ENCODE results near the gene S100PBP.

Gene S100PBP

GRCh38 chr1:32848354-32849063, 31.1 kb downstream of the S100PBP start:
- Histone ChIP-seq H3K4me3 (ENCODE audit: low read depth, low read length) (no peak overlapping the region), H3K9me3 (ENCODE audit: control insufficient read depth, insufficient read depth, low read length) (no peaks in the 10 kb centered on the region), H3K4me1 (ENCODE audit: control insufficient read depth, insufficient read depth, low read length) (no peaks in the 10 kb centered on the region), H3K27ac (ENCODE audit: low read depth, low read length) (no peak overlapping the region), H3K36me3 (ENCODE audit: control insufficient read depth, insufficient read depth, low read length) (peaks cover 39% of the 10 kb centered on the region), H3K27me3 (ENCODE audit: control insufficient read depth, insufficient read depth, low read length) (no peaks in the 10 kb centered on the region), H3K9ac (ENCODE audit: low read depth, low read length) (no peak overlapping the region)

- H3K4me3 ChIP-seq (ENCODE audit: low read depth, low read length), result no peak overlapping the region
- no peak overlapping the region for H3K9ac ChIP-seq (ENCODE audit: low read depth, low read length)
- no peaks in the 10 kb centered on the region for H3K27me3 ChIP-seq (ENCODE audit: control insufficient read depth, insufficient read depth, low read length)
- H3K4me1 ChIP-seq (ENCODE audit: control insufficient read depth, insufficient read depth, low read length), result no peaks in the 10 kb centered on the region
- no peaks in the 10 kb centered on the region for H3K9me3 ChIP-seq (ENCODE audit: control insufficient read depth, insufficient read depth, low read length)
- no peak overlapping the region for H3K27ac ChIP-seq (ENCODE audit: low read depth, low read length)
- H3K36me3 ChIP-seq (ENCODE audit: control insufficient read depth, insufficient read depth, low read length), result peaks cover 61% of the 10 kb centered on the region
Observed at GRCh38 chr1:32855861-32856617, 38.6 kb downstream of the S100PBP start.

DNA sequence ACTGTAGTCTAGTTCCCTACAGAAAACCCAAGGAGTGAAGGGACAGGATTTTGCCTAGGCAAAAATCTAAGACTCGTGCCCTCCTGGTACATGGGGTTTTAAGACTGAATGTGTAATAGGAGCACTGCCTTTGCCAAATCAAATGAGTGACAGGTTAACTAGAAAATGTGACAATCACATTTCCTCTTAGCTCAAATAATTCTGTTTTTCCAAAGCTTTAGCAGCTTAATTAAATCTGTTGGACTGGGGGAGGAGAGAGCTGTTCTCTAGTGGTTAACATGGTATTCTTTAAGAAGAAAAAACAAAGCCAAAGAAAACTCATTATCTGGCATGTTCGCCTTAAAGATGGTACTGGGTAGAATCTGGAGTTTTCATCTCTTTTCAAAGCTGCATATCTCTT, 40.7 kb downstream of the S100PBP start:
- Histone ChIP-seq H3K4me1 (ENCODE audit: control insufficient read depth, insufficient read depth, low read length) (no peaks in the 10 kb centered on the region), H3K36me3 (ENCODE audit: control insufficient read depth, insufficient read depth, low read length) (peaks cover 60% of the 10 kb centered on the region), H3K27me3 (ENCODE audit: control insufficient read depth, insufficient read depth, low read length) (no peaks in the 10 kb centered on the region), H3K4me3 (ENCODE audit: low read depth, low read length) (no peak overlapping the region), H3K9me3 (ENCODE audit: control insufficient read depth, insufficient read depth, low read length) (no peaks in the 10 kb centered on the region), H3K9ac (ENCODE audit: low read depth, low read length) (no peak overlapping the region), H3K27ac (ENCODE audit: low read depth, low read length) (no peak overlapping the region)

DNA sequence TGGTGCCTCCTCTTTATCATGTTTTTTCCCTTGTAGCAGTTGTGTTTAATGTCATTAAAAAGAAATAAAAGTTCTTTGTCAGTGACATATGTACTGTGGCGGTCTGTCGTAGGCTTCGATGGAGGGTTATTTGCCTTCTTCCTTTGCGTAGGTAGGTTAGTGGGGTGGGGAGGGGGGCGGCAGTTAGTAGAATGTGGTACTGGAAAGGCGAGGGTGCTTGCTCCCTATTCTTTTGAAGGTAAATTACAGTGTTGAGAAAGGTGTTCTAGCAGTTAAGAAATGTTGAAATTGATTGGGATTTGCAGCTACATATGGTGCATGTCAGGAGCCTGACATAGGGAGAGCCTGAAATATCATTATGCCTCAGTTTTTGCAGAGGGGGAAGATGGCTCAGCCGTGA, 41.3 kb downstream of the S100PBP start:
- H3K36me3 ChIP-seq (ENCODE audit: control insufficient read depth, insufficient read depth, low read length), result peaks cover 59% of the 10 kb centered on the region
- no peaks in the 10 kb centered on the region for H3K9me3 ChIP-seq (ENCODE audit: control insufficient read depth, insufficient read depth, low read length)
- no peaks in the 10 kb centered on the region for H3K27me3 ChIP-seq (ENCODE audit: control insufficient read depth, insufficient read depth, low read length)
- H3K9ac ChIP-seq (ENCODE audit: low read depth, low read length), result no peak overlapping the region
- no peak overlapping the region for H3K27ac ChIP-seq (ENCODE audit: low read depth, low read length)
- H3K4me1 ChIP-seq (ENCODE audit: control insufficient read depth, insufficient read depth, low read length), result no peaks in the 10 kb centered on the region
- H3K4me3 ChIP-seq (ENCODE audit: low read depth, low read length), result no peak overlapping the region

DNA sequence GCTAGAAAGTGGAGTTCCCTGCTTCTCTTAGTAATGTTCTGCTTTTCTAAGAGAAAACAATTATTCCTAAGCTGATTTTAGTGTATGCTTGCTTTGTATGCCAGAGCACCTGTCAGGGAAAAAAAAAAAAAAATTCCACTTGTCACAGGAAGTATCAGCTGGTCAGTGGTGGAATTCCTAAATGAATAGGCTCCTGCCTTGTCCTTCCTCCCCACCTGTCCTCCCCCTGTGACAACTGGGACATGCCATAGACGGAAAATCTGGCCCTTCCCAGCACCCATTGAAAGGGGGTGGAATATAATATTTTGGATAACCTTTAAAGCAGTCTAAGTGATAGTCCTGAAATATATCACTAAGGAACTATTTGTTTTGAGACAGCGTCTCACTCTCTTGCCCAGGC, 42.5 kb downstream of the S100PBP start:
- no peaks in the 10 kb centered on the region for H3K4me1 ChIP-seq (ENCODE audit: control insufficient read depth, insufficient read depth, low read length)
- H3K36me3 ChIP-seq (ENCODE audit: control insufficient read depth, insufficient read depth, low read length), result peaks cover 49% of the 10 kb centered on the region

DNA sequence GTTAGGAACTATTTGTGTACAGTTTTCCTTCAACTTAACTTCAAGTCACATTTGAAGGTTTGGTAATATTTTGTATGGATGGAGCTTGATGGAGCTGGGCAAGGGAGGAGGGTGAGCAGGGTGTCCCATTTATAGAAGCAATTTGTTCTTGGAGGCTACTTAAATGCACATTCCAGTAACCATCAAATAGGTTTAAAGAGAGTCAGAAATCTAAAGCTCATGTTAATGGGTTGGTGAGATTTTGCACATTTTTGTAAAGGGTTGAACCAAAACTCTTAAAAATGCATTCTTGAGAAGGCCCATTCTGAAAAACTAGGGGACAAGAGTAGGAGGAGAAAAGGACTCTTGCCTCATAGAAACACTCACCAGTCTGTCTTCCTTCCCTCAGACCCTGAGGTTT, 43.1 kb downstream of the S100PBP start:
- Histone ChIP-seq H3K27me3 (ENCODE audit: control insufficient read depth, insufficient read depth, low read length) (no peaks in the 10 kb centered on the region), H3K9me3 (ENCODE audit: control insufficient read depth, insufficient read depth, low read length) (no peaks in the 10 kb centered on the region), H3K36me3 (ENCODE audit: control insufficient read depth, insufficient read depth, low read length) (peaks cover 43% of the 10 kb centered on the region), H3K27ac (ENCODE audit: low read depth, low read length) (no peak overlapping the region), H3K4me1 (ENCODE audit: control insufficient read depth, insufficient read depth, low read length) (no peaks in the 10 kb centered on the region), H3K9ac (ENCODE audit: low read depth, low read length) (no peak overlapping the region), H3K4me3 (ENCODE audit: low read depth, low read length) (no peak overlapping the region)

More for the DNA sequence above, 42.5 kb downstream of the S100PBP start:
- H3K27me3 ChIP-seq (ENCODE audit: control insufficient read depth, insufficient read depth, low read length), result no peaks in the 10 kb centered on the region
- H3K27ac ChIP-seq (ENCODE audit: low read depth, low read length), result no peak overlapping the region
- no peaks in the 10 kb centered on the region for H3K9me3 ChIP-seq (ENCODE audit: control insufficient read depth, insufficient read depth, low read length)
- H3K9ac ChIP-seq (ENCODE audit: low read depth, low read length), result no peak overlapping the region
- no peak overlapping the region for H3K4me3 ChIP-seq (ENCODE audit: low read depth, low read length)

GRCh38 chr1:32861904-32862695, 44.6 kb downstream of the S100PBP start:
- no peaks in the 10 kb centered on the region for H3K9me3 ChIP-seq (ENCODE audit: control insufficient read depth, insufficient read depth, low read length)
- H3K4me3 ChIP-seq (ENCODE audit: low read depth, low read length), result no peak overlapping the region

GRCh38 chr1:32863218-32863880, 45.9 kb downstream of the S100PBP start:
- Histone ChIP-seq H3K9ac (ENCODE audit: low read depth, low read length) (no peak overlapping the region), H3K36me3 (ENCODE audit: control insufficient read depth, insufficient read depth, low read length) (peaks cover 16% of the 10 kb centered on the region; the same call in 1 of the 2 replicates), H3K27ac (ENCODE audit: low read depth, low read length) (no peak overlapping the region), H3K4me1 (ENCODE audit: control insufficient read depth, insufficient read depth, low read length) (no peaks in the 10 kb centered on the region), H3K9me3 (ENCODE audit: control insufficient read depth, insufficient read depth, low read length) (no peaks in the 10 kb centered on the region), H3K27me3 (ENCODE audit: control insufficient read depth, insufficient read depth, low read length) (0 out of 2 replicates have a peak, but pooled peaks cover under 1% of the 10 kb centered on the region), H3K4me3 (ENCODE audit: low read depth, low read length) (no peak overlapping the region)

More at GRCh38 chr1:32861904-32862695, 44.6 kb downstream of the S100PBP start:
- no peak overlapping the region for H3K9ac ChIP-seq (ENCODE audit: low read depth, low read length)
- H3K4me1 ChIP-seq (ENCODE audit: control insufficient read depth, insufficient read depth, low read length), result no peaks in the 10 kb centered on the region
- peaks cover 27% of the 10 kb centered on the region for H3K36me3 ChIP-seq (ENCODE audit: control insufficient read depth, insufficient read depth, low read length)
- no peaks in the 10 kb centered on the region for H3K27me3 ChIP-seq (ENCODE audit: control insufficient read depth, insufficient read depth, low read length)
- H3K27ac ChIP-seq (ENCODE audit: low read depth, low read length), result no peak overlapping the region

DNA sequence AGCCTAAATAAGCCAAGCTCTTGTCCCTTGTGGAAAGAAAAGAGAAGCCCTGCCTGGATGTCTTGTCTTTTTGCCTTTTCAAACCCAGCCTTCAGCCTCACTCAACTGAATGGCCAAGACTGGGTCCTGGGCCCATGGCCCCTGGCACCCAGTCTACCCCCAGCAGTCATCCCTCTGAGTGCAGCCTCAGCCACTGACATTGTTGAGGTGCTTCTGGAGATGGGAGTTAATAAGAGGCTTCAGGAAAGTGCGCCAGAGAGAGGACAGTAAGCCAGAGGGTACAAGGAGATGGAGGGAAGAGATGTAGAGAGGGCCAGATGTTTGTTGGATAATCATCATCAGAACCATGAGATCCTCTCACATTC, 46.4 kb downstream of the S100PBP start:
- Histone ChIP-seq H3K4me3 (ENCODE audit: low read depth, low read length) (no peak overlapping the region), H3K9ac (ENCODE audit: low read depth, low read length) (no peak overlapping the region), H3K4me1 (ENCODE audit: control insufficient read depth, insufficient read depth, low read length) (no peaks in the 10 kb centered on the region), H3K27me3 (ENCODE audit: control insufficient read depth, insufficient read depth, low read length) (peaks cover 5% of the 10 kb centered on the region; the same call in 1 of the 2 replicates), H3K9me3 (ENCODE audit: control insufficient read depth, insufficient read depth, low read length) (no peaks in the 10 kb centered on the region), H3K27ac (ENCODE audit: low read depth, low read length) (no peak overlapping the region), H3K36me3 (ENCODE audit: control insufficient read depth, insufficient read depth, low read length) (peaks cover 16% of the 10 kb centered on the region; the same call in 1 of the 2 replicates)

- Histone ChIP-seq H3K27ac (ENCODE audit: low read depth, low read length) (no peak overlapping the region), H3K36me3 (ENCODE audit: control insufficient read depth, insufficient read depth, low read length) (peaks cover 16% of the 10 kb centered on the region; the same call in 1 of the 2 replicates), H3K4me3 (ENCODE audit: low read depth, low read length) (no peak overlapping the region)
Observed at GRCh38 chr1:32864375-32865019, 47.0 kb downstream of the S100PBP start.

More at GRCh38 chr1:32864375-32865019, 47.0 kb downstream of the S100PBP start:
- H3K9me3 ChIP-seq (ENCODE audit: control insufficient read depth, insufficient read depth, low read length), result no peaks in the 10 kb centered on the region
- no peak overlapping the region for H3K9ac ChIP-seq (ENCODE audit: low read depth, low read length)
- peaks cover 12% of the 10 kb centered on the region for H3K27me3 ChIP-seq (ENCODE audit: control insufficient read depth, insufficient read depth, low read length)
- H3K4me1 ChIP-seq (ENCODE audit: control insufficient read depth, insufficient read depth, low read length), result no peaks in the 10 kb centered on the region

Measured in HUES48 (cell line).